GM12878 (cell line): ENCODE data around the gene REEP1. TPM values are rescaled to one million over a fixed set of nuclear protein-coding genes. Genes with fewer than 3 reads are reported as not detected.

Experiments
- ATAC-seq: fragments of 200-7000 bp; cut with Tn5 transposase; 3 replicates; pipeline ENCODE4 v1.9.1; 2020; ENCODE audit warnings: mild to moderate bottlenecking, moderate library complexity
- BruUV-seq: library from RNA; stranded (reverse); fragments of 400-500 nt; replicated peaks from 2 replicates; lab custom pipeline; 2021; lab: Mats Ljungman, UMichigan
- CTCF ChIA-PET: fragments of 300-600 bp; sonication (Branson Sonifier 250); formaldehyde crosslinking; extraction: SDS; loops from one replicate; lab custom pipeline; 2021; ENCODE audit warnings: inconsistent platforms; lab: Yijun Ruan, JAX
- POLR2A ChIA-PET: fragments of 350-600 bp; formaldehyde crosslinking; extraction: SDS; loops from one replicate; lab custom pipeline; 2021; ENCODE audit warnings: inconsistent platforms; lab: Charles Lee
- RAD21 ChIA-PET: fragments of 300-600 bp; sonication (Branson Sonifier 250); formaldehyde crosslinking; loops from one replicate; lab custom pipeline; 2023; ENCODE audit warnings: antibody characterized with exemption; ENCODE audit not compliant: unreplicated experiment; lab: Charles Lee
- SMC1A ChIA-PET: fragments of 300-600 bp; sonication (Branson Sonifier 250); formaldehyde crosslinking; loops from one replicate; lab custom pipeline; 2023; ENCODE audit not compliant: unreplicated experiment, uncharacterized antibody; lab: Charles Lee
- DNase-seq: peaks from one replicate; pipeline ENCODE4 v3.0.0-alpha.2; 2011; ENCODE audit warnings: low read depth, low spot score
- FAIRE-seq: peaks from 3 replicates; lab custom pipeline; 2011; peaks lifted over from hg19 to GRCh38; lab: Jason Lieb, UNC
- H2AFZ ChIP-seq: 2 replicates; pipeline ENCODE4 v1.6.0; 2011; ENCODE audit warnings: low read depth, low read length, control low read depth; ENCODE audit not compliant: control insufficient read depth
- H3K27ac ChIP-seq: 2 replicates; pipeline ENCODE4 v1.5.1; 2011; ENCODE audit warnings: control low read depth; ENCODE audit not compliant: control insufficient read depth, insufficient read depth
- H3K27me3 ChIP-seq, 2 experiments: replicated peaks in 1 of 2; 2 replicates each; pipeline versions ENCODE4 v1.6.0 to v1.6.1; 2011; ENCODE audit warnings: low read length in 1 of 2; ENCODE audit not compliant: control insufficient read depth in 2 of 2, insufficient read depth in 2 of 2
- H3K36me3 ChIP-seq, 2 experiments: 2 replicates each; pipeline ENCODE4 v1.5.1; 2011; ENCODE audit warnings: low read length in 1 of 2; ENCODE audit not compliant: control insufficient read depth in 2 of 2, insufficient read depth in 2 of 2
- H3K4me1 ChIP-seq: 2 replicates; pipeline ENCODE4 v1.6.1; 2011; ENCODE audit warnings: mild to moderate bottlenecking, low read length, moderate library complexity, mixed read lengths; ENCODE audit not compliant: control insufficient read depth, insufficient read depth
- H3K4me2 ChIP-seq: 2 replicates; pipeline ENCODE4 v1.6.0; 2011; ENCODE audit warnings: control low read depth; ENCODE audit not compliant: control insufficient read depth, insufficient read depth
- H3K4me3 ChIP-seq: fragments of 200-600 bp; sonication (generic); 2 replicates; pipeline ENCODE4 v1.5.1; 2016
- H3K79me2 ChIP-seq: 2 replicates; pipeline ENCODE4 v1.6.0; 2011; ENCODE audit warnings: low read length; ENCODE audit not compliant: control insufficient read depth, insufficient read depth
- H3K9ac ChIP-seq: 2 replicates; pipeline ENCODE4 v1.8.0; 2011; ENCODE audit warnings: low read length, control low read depth, mixed read lengths; ENCODE audit not compliant: control insufficient read depth, insufficient read depth
- H3K9me3 ChIP-seq: replicated peaks from 3 replicates; pipeline ENCODE4 v1.5.1; 2011; ENCODE audit warnings: mild to moderate bottlenecking, low read length; ENCODE audit not compliant: control insufficient read depth, insufficient read depth
- H4K20me1 ChIP-seq: 2 replicates; pipeline ENCODE4 v1.6.0; 2011; ENCODE audit not compliant: control insufficient read depth, insufficient read depth
- CHD2 ChIP-seq: IDR thresholded peaks from 2 replicates; pipeline ENCODE4 v1.6.1; 2011; ENCODE audit warnings: low read depth, low read length, improper control_type of control experiment, borderline replicate concordance
- GABPA ChIP-seq: IDR thresholded peaks from 2 replicates; pipeline ENCODE4 v1.6.1; 2014; ENCODE audit warnings: antibody characterized with exemption, low read depth, mild to moderate bottlenecking, inconsistent platforms
- JUNB ChIP-seq: IDR thresholded peaks from 2 replicates; pipeline ENCODE4 v1.6.1; 2016; ENCODE audit warnings: antibody characterized with exemption, mild to moderate bottlenecking
- TCF3 ChIP-seq: IDR thresholded peaks from 2 replicates; pipeline ENCODE4 v1.6.1; 2012; ENCODE audit warnings: low read depth, mild to moderate bottlenecking, low read length, borderline replicate concordance; ENCODE audit not compliant: insufficient read depth
- WGBS: methylation state at CpG from one replicate; pipeline ENCODE4 v1.1.6; 2016; ENCODE audit warnings: low lambda C conversion rate; ENCODE audit not compliant: insufficient replicate concordance, insufficient coverage; ENCODE audit errors: missing lambda C conversion rate; 5-methylcytosine and 5-hydroxymethylcytosine counted together
- in situ Hi-C: fragments of 300-500 bp; cut with MboI; formaldehyde crosslinking; loops from 9 replicates; pipeline ENCODE4 v1.14.3; 2018; ENCODE audit warnings: mixed read lengths
- intact Hi-C: fragments of 100-400 bp; cut with micrococcal nuclease; formaldehyde crosslinking; loops from one replicate; pipeline ENCODE4 v1.14.2; 2022; ENCODE audit not compliant: unreplicated experiment
- polyA plus RNA-seq, 11 experiments: library from polyadenylated mRNA; depleted of rRNA in 4 of 11; unstranded in 6 of 11; stranded (reverse) in 5 of 11; fragments of >200 nt; fragmentation: Nextera tagmentation in 4 of 11; fragmentation: Illumina TruSeq in 1 of 11; extraction: Ambion mirVana in 4 of 11; extraction: Trizol in 1 of 11; gene quantifications; 1 replicate in 1 of 11; 2 replicates in 10 of 11; pipeline versions ENCODE4 v1.2.1 to v1.2.3, GENCODE V29; 2011 to 2016; ENCODE audit warnings: inconsistent platforms in 2 of 11, missing spikeins in 2 of 11, low read depth in 1 of 11
- total RNA-seq, 4 experiments: library from RNA; depleted of rRNA in 3 of 4; stranded (reverse); fragments of >200 nt in 3 of 4; fragmentation: Illumina TruSeq in 1 of 4; extraction: Trizol in 1 of 4; gene quantifications; 2 replicates each; pipeline versions ENCODE4 v1.2.1 to v1.2.3, GENCODE V29; 2013 to 2021
- TF ChIP-seq, protein P1 (sequence below): fragments of 450-650 bp; conservative IDR thresholded peaks from 2 replicates; pipeline ENCODE4 v1.6.1; 2017; ENCODE audit warnings: mild to moderate bottlenecking, moderate library complexity

The REEP1 gene
- total and polyA plus RNA-seq, 10 of the 15 experiments (the other 5 are each of a cell fraction or from before 2014, with no cell fraction given) = 0.02 to 0.30 (median 0.09) TPM; not detected in 1

DNA sequence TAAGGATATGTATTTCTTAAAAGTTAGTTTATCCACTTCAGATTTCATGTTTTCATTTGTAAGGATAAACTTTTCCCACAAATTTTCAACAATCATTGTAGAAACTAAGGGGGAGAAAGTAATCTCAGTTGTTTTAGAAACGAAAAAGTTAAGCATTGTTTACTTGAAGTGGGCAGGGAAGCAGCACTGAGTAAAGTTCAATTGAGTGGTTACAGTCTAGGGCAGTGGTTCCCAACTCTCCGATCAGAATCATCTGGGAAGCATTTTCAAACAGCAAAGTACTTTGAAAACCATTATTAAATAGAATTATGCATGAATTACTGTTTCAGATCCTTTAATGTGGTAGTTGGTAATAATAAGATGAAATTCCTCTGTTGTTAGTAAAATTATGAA, 125.6 kb downstream of the REEP1 start:
- H3K79me2 ChIP-seq = no peaks in the 10 kb centered on the region
- RAD21 ChIA-PET = no interaction called here
- FAIRE-seq = no peak
- TF ChIP-seq GABPA = no peak
- TF ChIP-seq TCF3 = no peak
- no peak for TF ChIP-seq JUNB
- TF ChIP-seq CHD2 = no peak
- TF ChIP-seq, protein P1, sequence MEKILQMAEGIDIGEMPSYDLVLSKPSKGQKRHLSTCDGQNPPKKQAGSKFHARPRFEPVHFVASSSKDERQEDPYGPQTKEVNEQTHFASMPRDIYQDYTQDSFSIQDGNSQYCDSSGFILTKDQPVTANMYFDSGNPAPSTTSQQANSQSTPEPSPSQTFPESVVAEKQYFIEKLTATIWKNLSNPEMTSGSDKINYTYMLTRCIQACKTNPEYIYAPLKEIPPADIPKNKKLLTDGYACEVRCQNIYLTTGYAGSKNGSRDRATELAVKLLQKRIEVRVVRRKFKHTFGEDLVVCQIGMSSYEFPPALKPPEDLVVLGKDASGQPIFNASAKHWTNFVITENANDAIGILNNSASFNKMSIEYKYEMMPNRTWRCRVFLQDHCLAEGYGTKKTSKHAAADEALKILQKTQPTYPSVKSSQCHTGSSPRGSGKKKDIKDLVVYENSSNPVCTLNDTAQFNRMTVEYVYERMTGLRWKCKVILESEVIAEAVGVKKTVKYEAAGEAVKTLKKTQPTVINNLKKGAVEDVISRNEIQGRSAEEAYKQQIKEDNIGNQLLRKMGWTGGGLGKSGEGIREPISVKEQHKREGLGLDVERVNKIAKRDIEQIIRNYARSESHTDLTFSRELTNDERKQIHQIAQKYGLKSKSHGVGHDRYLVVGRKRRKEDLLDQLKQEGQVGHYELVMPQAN = no peak
- TF ChIP-seq, all 136 proteins: peak for 0
- Histone ChIP-seq H2AFZ (no peak overlapping the region), H3K9ac (no peak overlapping the region), H3K36me3 (peaks cover 9 to 12% of the 10 kb centered on the region in 2 experiments), H3K4me3 (no peak overlapping the region), H4K20me1 (no peaks in the 10 kb centered on the region), H3K4me1 (peaks cover 3% of the 10 kb centered on the region; the same call in 1 of the 2 replicates), H3K27me3 (no peaks in the 10 kb centered on the region), H3K9me3 (no peaks in the 10 kb centered on the region), H3K27ac (no peak overlapping the region; the same call in 1 of the 2 replicates), H3K4me2 (no peak overlapping the region)
- ChIA-PET CTCF (interaction anchor here (1.3 kb wide), 1 partner anchor 9 kb away, joined by 5 read pairs; no protein-coding TSS in a partner anchor), POLR2A (no interaction called here), SMC1A (interaction anchor here (1.4 kb wide), 1 partner anchor 11 kb away, joined by 4 read pairs; no protein-coding TSS in a partner anchor)
- BruUV-seq = no TSS peak
- WGBS = 69% methylated on average over 2 of the region's 2 CpGs
- ATAC-seq = no peak
- in situ Hi-C loops (no loop called here), intact Hi-C loops (no loop called here)
- no peak for DNase-seq
